Loucy (cell line): ENCODE measurements around the gene CRB2.

ENCODE experiments used
- EZH2phosphoT487 ChIP-seq: fragments of 200-600 bp; IDR thresholded peaks from 2 replicates; pipeline ENCODE4 v1.6.1; 2018; ENCODE audit warnings: antibody characterized with exemption, mild to moderate bottlenecking, moderate library complexity, borderline replicate concordance
- TF ChIP-seq, protein P1 (sequence below): fragments of 200-600 bp; sonication (generic); conservative IDR thresholded peaks from 2 replicates; pipeline ENCODE4 v1.5.1; 2014; ENCODE audit warnings: mild to moderate bottlenecking, antibody characterized with exemption, low read length

DNA sequence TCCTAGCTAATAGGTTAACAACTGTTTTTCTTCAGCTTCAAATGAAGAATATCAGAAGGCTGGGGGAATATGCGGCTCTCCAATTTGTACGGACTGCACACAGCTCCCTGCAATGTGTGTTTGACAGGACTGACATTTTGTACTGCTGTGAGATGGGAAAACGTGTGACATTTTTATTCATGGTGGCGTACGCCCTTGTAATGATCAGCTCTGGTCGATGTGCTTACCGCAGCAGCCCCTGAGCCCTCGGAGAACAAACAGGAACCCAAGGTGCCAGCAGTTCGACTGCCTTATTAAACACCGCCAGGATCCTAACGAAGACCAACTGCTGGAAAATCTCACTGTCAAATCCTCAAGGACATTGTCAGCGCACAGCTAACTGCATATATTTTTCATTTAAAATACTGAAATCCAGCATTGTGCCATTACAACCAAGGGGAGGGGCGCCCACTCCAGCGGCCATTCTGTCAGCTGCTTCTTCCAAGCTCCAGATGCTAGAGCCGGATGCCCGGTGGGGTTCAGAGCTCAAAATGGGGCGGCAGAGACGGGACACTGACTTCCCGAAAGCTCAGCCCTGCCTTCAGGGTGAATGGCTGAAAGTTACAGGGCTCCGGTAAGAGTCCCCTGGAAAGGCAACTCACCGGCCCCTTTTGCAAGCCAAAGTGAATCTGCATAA, 66.8 kb downstream of the CRB2 start:
- TF ChIP-seq, protein P1, sequence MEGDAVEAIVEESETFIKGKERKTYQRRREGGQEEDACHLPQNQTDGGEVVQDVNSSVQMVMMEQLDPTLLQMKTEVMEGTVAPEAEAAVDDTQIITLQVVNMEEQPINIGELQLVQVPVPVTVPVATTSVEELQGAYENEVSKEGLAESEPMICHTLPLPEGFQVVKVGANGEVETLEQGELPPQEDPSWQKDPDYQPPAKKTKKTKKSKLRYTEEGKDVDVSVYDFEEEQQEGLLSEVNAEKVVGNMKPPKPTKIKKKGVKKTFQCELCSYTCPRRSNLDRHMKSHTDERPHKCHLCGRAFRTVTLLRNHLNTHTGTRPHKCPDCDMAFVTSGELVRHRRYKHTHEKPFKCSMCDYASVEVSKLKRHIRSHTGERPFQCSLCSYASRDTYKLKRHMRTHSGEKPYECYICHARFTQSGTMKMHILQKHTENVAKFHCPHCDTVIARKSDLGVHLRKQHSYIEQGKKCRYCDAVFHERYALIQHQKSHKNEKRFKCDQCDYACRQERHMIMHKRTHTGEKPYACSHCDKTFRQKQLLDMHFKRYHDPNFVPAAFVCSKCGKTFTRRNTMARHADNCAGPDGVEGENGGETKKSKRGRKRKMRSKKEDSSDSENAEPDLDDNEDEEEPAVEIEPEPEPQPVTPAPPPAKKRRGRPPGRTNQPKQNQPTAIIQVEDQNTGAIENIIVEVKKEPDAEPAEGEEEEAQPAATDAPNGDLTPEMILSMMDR, result no peak
- TF ChIP-seq EZH2phosphoT487, result no peak
